ENCODE results near the gene TPRA1.

DNA sequence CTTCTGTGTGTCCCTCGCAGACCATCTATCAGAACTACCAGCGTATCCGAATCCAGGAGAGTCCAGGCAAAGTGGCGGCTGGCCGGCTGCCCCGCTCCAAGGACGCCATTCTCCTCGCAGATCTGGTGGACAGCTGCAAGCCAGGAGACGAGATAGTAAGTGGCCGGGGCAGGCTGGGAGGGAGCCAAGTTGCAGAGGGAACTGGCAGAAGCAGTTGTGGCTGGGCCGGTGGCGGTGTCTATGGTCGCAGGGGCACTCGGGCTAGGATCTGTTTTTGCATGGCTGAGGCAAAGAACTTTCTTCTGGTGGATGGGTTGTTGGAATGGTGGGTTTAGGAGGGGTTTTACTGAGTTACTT is 17.8 kb upstream of the TPRA1 start:
- TF ChIP-seq, protein P1, sequence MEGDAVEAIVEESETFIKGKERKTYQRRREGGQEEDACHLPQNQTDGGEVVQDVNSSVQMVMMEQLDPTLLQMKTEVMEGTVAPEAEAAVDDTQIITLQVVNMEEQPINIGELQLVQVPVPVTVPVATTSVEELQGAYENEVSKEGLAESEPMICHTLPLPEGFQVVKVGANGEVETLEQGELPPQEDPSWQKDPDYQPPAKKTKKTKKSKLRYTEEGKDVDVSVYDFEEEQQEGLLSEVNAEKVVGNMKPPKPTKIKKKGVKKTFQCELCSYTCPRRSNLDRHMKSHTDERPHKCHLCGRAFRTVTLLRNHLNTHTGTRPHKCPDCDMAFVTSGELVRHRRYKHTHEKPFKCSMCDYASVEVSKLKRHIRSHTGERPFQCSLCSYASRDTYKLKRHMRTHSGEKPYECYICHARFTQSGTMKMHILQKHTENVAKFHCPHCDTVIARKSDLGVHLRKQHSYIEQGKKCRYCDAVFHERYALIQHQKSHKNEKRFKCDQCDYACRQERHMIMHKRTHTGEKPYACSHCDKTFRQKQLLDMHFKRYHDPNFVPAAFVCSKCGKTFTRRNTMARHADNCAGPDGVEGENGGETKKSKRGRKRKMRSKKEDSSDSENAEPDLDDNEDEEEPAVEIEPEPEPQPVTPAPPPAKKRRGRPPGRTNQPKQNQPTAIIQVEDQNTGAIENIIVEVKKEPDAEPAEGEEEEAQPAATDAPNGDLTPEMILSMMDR (conservative IDR thresholded peaks at IDR 0.05; ENCODE audit: low read depth, low read length), result no peak
- TF ChIP-seq EZH2 (IDR thresholded peaks at IDR 0.05; ENCODE audit: borderline replicate concordance, low read depth, low read length, poor library complexity, severe bottlenecking), result no peak

Measured in A673 (cell line).